ENCODE data around the gene EPB41L4B. TPM values are rescaled to one million over a fixed set of nuclear protein-coding genes. Genes with fewer than 3 reads are reported as not detected.
A peak's percentile ranks its signal among the peaks of the same experiment; 100 is the strongest.

The EPB41L4B gene
- total RNA-seq, 4 donors from 2014 or later = under 0.01 to 3.9 (median 1.5) TPM

DNA sequence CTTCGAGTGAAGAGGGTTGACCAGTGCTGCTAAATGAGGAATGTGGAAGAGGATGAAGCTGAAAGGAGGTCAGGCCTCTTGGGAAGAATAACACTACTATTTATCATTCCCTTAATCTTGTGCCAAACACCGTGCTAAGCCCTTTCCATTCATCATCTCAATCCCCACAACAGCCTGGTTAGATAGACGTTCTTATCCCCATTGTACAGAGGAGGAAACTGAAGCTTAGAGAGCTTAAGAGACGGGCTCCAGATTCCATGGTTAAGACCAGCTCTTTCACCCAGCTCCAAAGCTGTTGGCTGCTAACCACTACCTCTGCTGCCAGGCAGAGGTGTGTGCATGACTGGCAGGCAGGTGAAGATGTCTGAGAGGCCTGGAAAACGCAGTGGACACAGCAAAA is 868 bp upstream of the EPB41L4B start:
- peaks cover 0 to 7% of the 10 kb centered on the region in 2 donors for H3K4me1 ChIP-seq
- TF ChIP-seq, protein P1, sequence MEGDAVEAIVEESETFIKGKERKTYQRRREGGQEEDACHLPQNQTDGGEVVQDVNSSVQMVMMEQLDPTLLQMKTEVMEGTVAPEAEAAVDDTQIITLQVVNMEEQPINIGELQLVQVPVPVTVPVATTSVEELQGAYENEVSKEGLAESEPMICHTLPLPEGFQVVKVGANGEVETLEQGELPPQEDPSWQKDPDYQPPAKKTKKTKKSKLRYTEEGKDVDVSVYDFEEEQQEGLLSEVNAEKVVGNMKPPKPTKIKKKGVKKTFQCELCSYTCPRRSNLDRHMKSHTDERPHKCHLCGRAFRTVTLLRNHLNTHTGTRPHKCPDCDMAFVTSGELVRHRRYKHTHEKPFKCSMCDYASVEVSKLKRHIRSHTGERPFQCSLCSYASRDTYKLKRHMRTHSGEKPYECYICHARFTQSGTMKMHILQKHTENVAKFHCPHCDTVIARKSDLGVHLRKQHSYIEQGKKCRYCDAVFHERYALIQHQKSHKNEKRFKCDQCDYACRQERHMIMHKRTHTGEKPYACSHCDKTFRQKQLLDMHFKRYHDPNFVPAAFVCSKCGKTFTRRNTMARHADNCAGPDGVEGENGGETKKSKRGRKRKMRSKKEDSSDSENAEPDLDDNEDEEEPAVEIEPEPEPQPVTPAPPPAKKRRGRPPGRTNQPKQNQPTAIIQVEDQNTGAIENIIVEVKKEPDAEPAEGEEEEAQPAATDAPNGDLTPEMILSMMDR (IDR thresholded peaks at IDR 0.05) = no peak
- TF ChIP-seq POLR2A (IDR thresholded peaks at IDR 0.05) = no peak
- no peaks in the 10 kb centered on the region for H3K9me3 ChIP-seq
- DNase-seq = no peak
- no peaks in the 10 kb centered on the region for H3K36me3 ChIP-seq
- intact Hi-C loops (cut with DNase I; ENCODE audit: low total_unique reads) = loop anchor here (5.0 kb wide), 1 partner anchor 74 kb away; no protein-coding TSS in a partner anchor
- H3K4me3 ChIP-seq = no peak overlapping the region
- no peak overlapping the region for H3K27ac ChIP-seq
- H3K27me3 ChIP-seq = peaks cover 0 to 4% of the 10 kb centered on the region in 2 donors

DNA sequence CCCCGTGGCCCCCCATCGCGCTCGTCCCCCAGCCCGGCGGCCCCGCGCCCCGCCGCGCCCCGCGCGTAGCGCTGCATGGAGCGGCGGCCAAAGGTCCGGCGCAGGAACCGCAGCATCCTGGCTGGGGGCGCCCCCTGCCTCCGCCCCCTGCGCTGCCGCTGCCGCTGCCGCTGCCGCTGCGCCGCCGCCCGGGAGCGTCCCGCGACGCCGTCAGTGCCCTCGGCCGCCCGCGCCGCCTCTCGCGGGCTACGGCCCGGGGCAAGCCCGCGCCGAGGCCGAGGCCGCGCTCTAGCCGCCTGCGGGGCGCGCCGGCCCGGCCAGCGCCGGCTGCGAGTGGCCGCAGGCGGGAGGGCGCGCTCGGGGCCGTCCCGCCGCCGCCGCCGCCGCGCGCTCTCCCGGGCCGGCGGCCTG is 523 bp downstream of the EPB41L4B start:
- Histone ChIP-seq H3K36me3 (no peaks in the 10 kb centered on the region), H3K27ac (no peak overlapping the region), H3K27me3 (peaks cover 0 to 4% of the 10 kb centered on the region in 2 donors), H3K4me3 (no peak overlapping the region), H3K9me3 (no peaks in the 10 kb centered on the region), H3K4me1 (peaks cover 0 to 7% of the 10 kb centered on the region in 2 donors)
- no peak for DNase-seq
- no peak for TF ChIP-seq POLR2A (IDR thresholded peaks at IDR 0.05)
- TF ChIP-seq, protein P1 (IDR thresholded peaks at IDR 0.05) = no peak
- intact Hi-C loops (cut with DNase I; ENCODE audit: low total_unique reads) = loop anchor here (5.0 kb wide), 1 partner anchor 73 kb away; no protein-coding TSS in a partner anchor

DNA sequence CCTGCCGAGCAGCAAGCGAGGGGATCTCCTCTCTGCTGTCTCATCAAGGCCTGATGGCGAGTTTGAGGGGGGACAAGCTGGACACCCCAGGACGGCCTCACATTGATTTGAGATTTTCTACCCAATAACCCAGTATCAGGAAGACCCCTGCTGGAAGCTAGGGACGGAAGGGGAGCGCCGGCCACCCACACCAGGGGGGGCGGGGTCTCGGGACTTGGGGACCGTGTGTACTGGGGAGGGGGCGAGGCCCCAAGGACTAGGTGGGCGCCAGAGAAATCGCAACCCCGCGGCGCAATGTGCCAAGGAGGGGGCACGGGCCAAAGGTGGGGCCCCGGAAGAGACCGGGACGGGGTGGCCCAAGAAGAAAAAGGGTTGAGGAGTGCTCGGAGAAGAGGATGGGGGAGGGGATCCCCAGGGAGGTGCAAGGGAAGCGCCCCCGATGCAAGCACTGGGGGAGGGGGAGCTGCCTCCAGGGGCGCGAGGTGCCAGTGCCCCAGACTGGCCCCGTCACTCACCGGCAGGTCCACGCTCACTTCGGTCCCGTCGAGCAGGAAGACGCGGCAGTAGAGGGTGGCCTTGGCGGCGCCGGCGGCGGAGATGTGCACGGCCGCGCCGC is 1.1 kb downstream of the EPB41L4B start:
- intact Hi-C loops (cut with DNase I; ENCODE audit: low total_unique reads) = loop anchor here (5.0 kb wide), 1 partner anchor 72 kb away; no protein-coding TSS in a partner anchor
- no peak for DNase-seq
- Histone ChIP-seq H3K27ac (no peak overlapping the region), H3K4me3 (peak overlapping the region in 1 of 2 donors; percentile 43), H3K27me3 (peaks cover 0 to 4% of the 10 kb centered on the region in 2 donors), H3K36me3 (no peaks in the 10 kb centered on the region), H3K9me3 (no peaks in the 10 kb centered on the region), H3K4me1 (peaks cover 0 to 7% of the 10 kb centered on the region in 2 donors)
- TF ChIP-seq, protein P1 (IDR thresholded peaks at IDR 0.05) = no peak
- no peak for TF ChIP-seq POLR2A (IDR thresholded peaks at IDR 0.05)

DNA sequence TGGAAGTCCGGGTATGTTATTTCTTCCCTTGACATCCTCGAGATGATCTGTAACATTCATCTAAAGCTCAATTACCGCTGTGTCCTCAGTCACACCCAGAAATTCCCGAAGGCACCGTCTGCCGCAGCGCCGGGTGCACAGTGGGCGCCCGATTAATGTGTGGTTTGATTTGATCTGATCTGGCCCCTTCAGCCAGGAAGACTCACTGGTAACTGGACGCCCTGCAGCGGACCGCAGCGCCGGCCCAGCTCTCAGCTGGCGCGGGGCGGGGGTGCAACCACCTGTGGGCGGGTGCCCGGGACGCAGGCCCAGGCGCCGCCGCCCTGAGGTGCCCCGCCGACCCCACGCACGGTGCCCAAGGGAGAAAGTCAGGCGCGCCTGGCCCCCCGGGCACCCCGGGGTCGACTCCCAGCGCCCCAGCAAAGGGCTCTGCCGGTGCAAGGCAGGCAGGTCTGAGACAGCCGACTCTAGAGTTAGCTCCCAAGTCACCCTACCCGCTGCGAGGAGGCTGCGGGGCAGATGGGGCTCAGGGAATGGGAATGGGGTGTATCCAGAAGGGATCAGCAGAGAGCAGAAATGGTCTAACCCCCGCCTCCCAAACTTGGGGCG is 1.7 kb downstream of the EPB41L4B start:
- no peaks in the 10 kb centered on the region for H3K9me3 ChIP-seq
- H3K36me3 ChIP-seq = no peaks in the 10 kb centered on the region
- H3K4me1 ChIP-seq = peaks cover 0 to 7% of the 10 kb centered on the region in 2 donors
- no peak for DNase-seq
- H3K4me3 ChIP-seq = peak overlapping the region in 1 of 2 donors; percentile 43
- TF ChIP-seq POLR2A (IDR thresholded peaks at IDR 0.05) = no peak
- TF ChIP-seq, protein P1 (IDR thresholded peaks at IDR 0.05) = no peak
- intact Hi-C loops (cut with DNase I; ENCODE audit: low total_unique reads) = no loop called here
- H3K27me3 ChIP-seq = peaks cover 0 to 4% of the 10 kb centered on the region in 2 donors
- no peak overlapping the region for H3K27ac ChIP-seq
